ENCODE data around the gene LIMS1.
A peak's percentile ranks its signal among the peaks of the same experiment; 100 is the strongest.

Gene LIMS1

DNA sequence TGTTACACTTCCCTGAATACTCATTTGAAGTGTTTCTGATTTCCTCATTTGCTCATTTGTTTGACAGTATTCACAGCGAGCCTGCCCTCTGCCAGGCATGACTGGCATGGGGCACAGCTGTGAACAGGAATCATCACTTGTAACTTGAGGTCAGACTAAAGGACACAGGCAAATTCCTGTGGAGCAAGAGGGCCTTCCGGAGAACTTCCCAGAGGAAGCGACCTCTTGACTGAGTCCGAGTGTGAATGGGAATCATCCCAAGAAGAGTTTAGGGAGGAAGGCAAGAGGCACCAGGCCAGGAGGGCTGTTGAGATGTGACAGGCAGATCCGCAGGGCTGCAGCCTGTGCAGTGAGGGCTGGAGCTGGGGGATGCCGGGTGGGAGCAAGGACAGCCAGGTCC, 45.4 kb downstream of the LIMS1 start:
- Histone ChIP-seq H3K27ac (ENCODE audit: low read depth, low read length) (no peak overlapping the region), H2BK5ac (ENCODE audit: low read length) (no peak overlapping the region), H2BK120ac (ENCODE audit: low read depth, low read length) (no peak overlapping the region), H3K4me3 (ENCODE audit: low read length) (no peak overlapping the region), H2BK15ac (replicated peaks; ENCODE audit: low read depth) (no peak overlapping the region), H3K79me2 (ENCODE audit: control insufficient read depth, insufficient read depth, low read length) (peaks cover 16% of the 10 kb centered on the region), H4K8ac (ENCODE audit: low read depth, low read length) (no peak overlapping the region), H3K27me3 (ENCODE audit: insufficient read depth, low read length, poor library complexity) (no peaks in the 10 kb centered on the region), H3K36me3 (ENCODE audit: control insufficient read depth, insufficient read depth, low read length) (no peaks in the 10 kb centered on the region), H3K79me1 (ENCODE audit: low read length) (peaks cover 16% of the 10 kb centered on the region), H2AK5ac (ENCODE audit: low read length) (no peak overlapping the region), H3K23ac (ENCODE audit: low read length) (no peak overlapping the region), H3K56ac (ENCODE audit: low read length) (no peak overlapping the region), H3K4ac (ENCODE audit: low read depth, low read length) (no peak overlapping the region), H3K4me2 (ENCODE audit: low read length) (no peak overlapping the region), H4K5ac (ENCODE audit: low read length) (no peak overlapping the region), H3K9ac (ENCODE audit: low read length) (no peak overlapping the region), H3K18ac (ENCODE audit: low read length) (no peak overlapping the region), H3K4me1 (ENCODE audit: control insufficient read depth, low read depth, low read length) (peaks cover 2% of the 10 kb centered on the region)
- no CpG with 5 or more reads among the region's 6 CpGs for WGBS (ENCODE audit: extremely low coverage, insufficient coverage, low lambda C conversion rate)
- no peak for DNase-seq

DNA sequence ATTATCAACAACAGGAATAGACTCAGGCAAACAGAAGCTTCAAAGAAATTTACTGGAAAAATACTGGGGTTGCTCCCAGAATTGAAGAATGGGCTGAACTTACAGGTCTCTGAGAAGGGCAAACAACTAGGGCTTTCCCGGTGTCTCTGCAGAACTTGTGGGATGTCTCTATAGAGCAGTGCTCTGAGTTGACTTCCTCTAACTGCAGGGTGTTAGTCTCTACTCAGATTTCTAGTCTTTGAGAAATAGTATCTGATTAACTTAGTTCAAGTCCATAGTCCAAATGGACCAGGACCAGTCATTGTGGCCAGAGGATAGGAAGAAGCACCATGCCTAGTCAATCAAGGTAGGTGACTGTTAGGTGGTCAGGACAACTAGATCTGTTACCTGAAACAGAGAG, 45.8 kb downstream of the LIMS1 start:
- Histone ChIP-seq H3K9ac (ENCODE audit: low read length) (no peak overlapping the region), H3K79me2 (ENCODE audit: control insufficient read depth, insufficient read depth, low read length) (peaks cover 16% of the 10 kb centered on the region), H2BK5ac (ENCODE audit: low read length) (no peak overlapping the region), H4K8ac (ENCODE audit: low read depth, low read length) (no peak overlapping the region), H3K4me1 (ENCODE audit: control insufficient read depth, low read depth, low read length) (peaks cover 2% of the 10 kb centered on the region), H3K36me3 (ENCODE audit: control insufficient read depth, insufficient read depth, low read length) (no peaks in the 10 kb centered on the region), H4K5ac (ENCODE audit: low read length) (no peak overlapping the region), H2BK120ac (ENCODE audit: low read depth, low read length) (no peak overlapping the region), H3K23ac (ENCODE audit: low read length) (no peak overlapping the region), H3K4me3 (ENCODE audit: low read length) (no peak overlapping the region), H3K4me2 (ENCODE audit: low read length) (no peak overlapping the region), H2AK5ac (ENCODE audit: low read length) (no peak overlapping the region), H3K4ac (ENCODE audit: low read depth, low read length) (no peak overlapping the region), H3K27me3 (ENCODE audit: insufficient read depth, low read length, poor library complexity) (no peaks in the 10 kb centered on the region), H3K27ac (ENCODE audit: low read depth, low read length) (no peak overlapping the region), H3K56ac (ENCODE audit: low read length) (no peak overlapping the region), H3K18ac (ENCODE audit: low read length) (no peak overlapping the region), H2BK15ac (replicated peaks; ENCODE audit: low read depth) (no peak overlapping the region), H3K79me1 (ENCODE audit: low read length) (peaks cover 16% of the 10 kb centered on the region)
- no CpG with 5 or more reads among the region's 1 CpG for WGBS (ENCODE audit: extremely low coverage, insufficient coverage, low lambda C conversion rate)
- DNase-seq: no peak

- no peaks in the 10 kb centered on the region for H3K27me3 ChIP-seq (ENCODE audit: insufficient read depth, low read length, poor library complexity)
- no peak overlapping the region for H2BK5ac ChIP-seq (ENCODE audit: low read length)
- peaks cover 16% of the 10 kb centered on the region for H3K79me1 ChIP-seq (ENCODE audit: low read length)
- H3K36me3 ChIP-seq (ENCODE audit: control insufficient read depth, insufficient read depth, low read length): no peaks in the 10 kb centered on the region
- no peak overlapping the region for H2AK5ac ChIP-seq (ENCODE audit: low read length)
- H2BK120ac ChIP-seq (ENCODE audit: low read depth, low read length): no peak overlapping the region
- H3K27ac ChIP-seq (ENCODE audit: low read depth, low read length): no peak overlapping the region
- no peak overlapping the region for H3K4me2 ChIP-seq (ENCODE audit: low read length)
- no peak overlapping the region for H3K4ac ChIP-seq (ENCODE audit: low read depth, low read length)
- H4K5ac ChIP-seq (ENCODE audit: low read length): no peak overlapping the region
- peaks cover 17% of the 10 kb centered on the region for H3K79me2 ChIP-seq (ENCODE audit: control insufficient read depth, insufficient read depth, low read length)
- H4K8ac ChIP-seq (ENCODE audit: low read depth, low read length): no peak overlapping the region
- peak; percentile 90 for DNase-seq
- no peak overlapping the region for H3K18ac ChIP-seq (ENCODE audit: low read length)
- no peak overlapping the region for H2BK15ac ChIP-seq (replicated peaks; ENCODE audit: low read depth)
- H3K4me3 ChIP-seq (ENCODE audit: low read length): no peak overlapping the region
- H3K23ac ChIP-seq (ENCODE audit: low read length): no peak overlapping the region
- peaks cover 3% of the 10 kb centered on the region for H3K4me1 ChIP-seq (ENCODE audit: control insufficient read depth, low read depth, low read length)
- H3K9ac ChIP-seq (ENCODE audit: low read length): no peak overlapping the region
- no peak overlapping the region for H3K56ac ChIP-seq (ENCODE audit: low read length)
- WGBS (ENCODE audit: extremely low coverage, insufficient coverage, low lambda C conversion rate): no CpG with 5 or more reads among the region's 4 CpGs
Measured at GRCh38 chr2:108583903-108584520, 49.7 kb downstream of the LIMS1 start.

DNA sequence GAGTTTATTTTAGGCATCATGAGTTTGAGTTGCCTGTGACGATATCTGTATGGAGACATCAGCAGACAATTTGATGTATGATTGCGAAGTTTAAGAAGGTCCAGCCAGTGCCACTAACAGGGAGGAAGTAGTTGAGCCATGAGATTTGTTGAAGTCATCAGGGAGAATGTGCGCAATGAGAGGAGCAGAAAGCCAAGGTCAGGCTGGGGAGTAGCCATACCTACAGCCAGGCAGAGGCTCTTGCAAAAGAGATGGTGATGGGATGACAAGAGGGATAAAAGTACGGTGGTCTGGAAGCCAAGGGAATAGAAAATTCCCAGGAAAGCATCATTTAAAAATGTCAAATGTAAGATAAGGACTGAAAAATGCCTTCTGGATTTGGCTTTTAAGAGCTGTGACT, 51.2 kb downstream of the LIMS1 start:
- no peak for DNase-seq
- no CpG with 5 or more reads among the region's 4 CpGs for WGBS (ENCODE audit: extremely low coverage, insufficient coverage, low lambda C conversion rate)
- Histone ChIP-seq H2BK120ac (ENCODE audit: low read depth, low read length) (no peak overlapping the region), H3K9ac (ENCODE audit: low read length) (no peak overlapping the region), H3K79me1 (ENCODE audit: low read length) (peaks cover 12% of the 10 kb centered on the region), H4K5ac (ENCODE audit: low read length) (no peak overlapping the region), H3K4me1 (ENCODE audit: control insufficient read depth, low read depth, low read length) (peaks cover 3% of the 10 kb centered on the region), H3K4ac (ENCODE audit: low read depth, low read length) (no peak overlapping the region), H2BK15ac (replicated peaks; ENCODE audit: low read depth) (no peak overlapping the region), H2AK5ac (ENCODE audit: low read length) (no peak overlapping the region), H3K56ac (ENCODE audit: low read length) (no peak overlapping the region), H3K4me2 (ENCODE audit: low read length) (no peak overlapping the region), H3K18ac (ENCODE audit: low read length) (no peak overlapping the region), H3K36me3 (ENCODE audit: control insufficient read depth, insufficient read depth, low read length) (no peaks in the 10 kb centered on the region), H3K23ac (ENCODE audit: low read length) (no peak overlapping the region), H2BK5ac (ENCODE audit: low read length) (no peak overlapping the region), H4K8ac (ENCODE audit: low read depth, low read length) (no peak overlapping the region), H3K4me3 (ENCODE audit: low read length) (no peak overlapping the region), H3K27ac (ENCODE audit: low read depth, low read length) (no peak overlapping the region), H3K79me2 (ENCODE audit: control insufficient read depth, insufficient read depth, low read length) (peaks cover 13% of the 10 kb centered on the region), H3K27me3 (ENCODE audit: insufficient read depth, low read length, poor library complexity) (no peaks in the 10 kb centered on the region)

GRCh38 chr2:108586116-108586515, 51.8 kb downstream of the LIMS1 start:
- no peak overlapping the region for H3K4me2 ChIP-seq (ENCODE audit: low read length)
- no peaks in the 10 kb centered on the region for H3K36me3 ChIP-seq (ENCODE audit: control insufficient read depth, insufficient read depth, low read length)
- no peak overlapping the region for H3K18ac ChIP-seq (ENCODE audit: low read length)
- H3K4ac ChIP-seq (ENCODE audit: low read depth, low read length): no peak overlapping the region
- H4K8ac ChIP-seq (ENCODE audit: low read depth, low read length): no peak overlapping the region
- no peak overlapping the region for H2BK5ac ChIP-seq (ENCODE audit: low read length)
- H3K9ac ChIP-seq (ENCODE audit: low read length): no peak overlapping the region
- no CpG with 5 or more reads among the region's 7 CpGs for WGBS (ENCODE audit: extremely low coverage, insufficient coverage, low lambda C conversion rate)
- no peak overlapping the region for H3K56ac ChIP-seq (ENCODE audit: low read length)
- no peak overlapping the region for H4K5ac ChIP-seq (ENCODE audit: low read length)
- peaks cover 19% of the 10 kb centered on the region for H3K79me2 ChIP-seq (ENCODE audit: control insufficient read depth, insufficient read depth, low read length)
- H3K27me3 ChIP-seq (ENCODE audit: insufficient read depth, low read length, poor library complexity): no peaks in the 10 kb centered on the region
- no peak overlapping the region for H2BK120ac ChIP-seq (ENCODE audit: low read depth, low read length)
- H2BK15ac ChIP-seq (replicated peaks; ENCODE audit: low read depth): no peak overlapping the region
- no peak for DNase-seq
- H3K4me3 ChIP-seq (ENCODE audit: low read length): no peak overlapping the region
- peaks cover 3% of the 10 kb centered on the region for H3K4me1 ChIP-seq (ENCODE audit: control insufficient read depth, low read depth, low read length)
- no peak overlapping the region for H3K27ac ChIP-seq (ENCODE audit: low read depth, low read length)
- no peak overlapping the region for H3K23ac ChIP-seq (ENCODE audit: low read length)
- H3K79me1 ChIP-seq (ENCODE audit: low read length): peaks cover 16% of the 10 kb centered on the region
- H2AK5ac ChIP-seq (ENCODE audit: low read length): no peak overlapping the region

DNA sequence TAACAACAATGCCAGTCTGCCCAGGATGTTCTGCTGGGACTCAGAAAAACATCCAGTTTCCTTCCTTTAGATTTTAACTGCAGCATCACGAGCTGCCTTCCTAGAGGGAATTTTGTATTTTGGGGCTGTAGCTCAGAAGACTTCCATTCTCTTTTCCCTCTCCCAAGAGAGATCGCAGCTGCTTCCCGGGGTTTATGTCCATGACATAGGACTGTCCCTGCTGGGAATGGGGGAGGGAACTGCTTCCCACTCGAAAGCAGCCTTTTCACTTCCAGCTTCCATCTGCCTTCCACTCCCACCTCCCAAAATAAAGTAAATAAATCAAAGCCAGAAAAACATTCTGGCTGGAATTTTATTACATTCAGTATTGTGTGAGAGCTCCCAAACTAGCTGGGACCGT, 52.4 kb downstream of the LIMS1 start:
- no peak overlapping the region for H3K9ac ChIP-seq (ENCODE audit: low read length)
- no peak overlapping the region for H3K27ac ChIP-seq (ENCODE audit: low read depth, low read length)
- no peak overlapping the region for H2AK5ac ChIP-seq (ENCODE audit: low read length)
- WGBS (ENCODE audit: extremely low coverage, insufficient coverage, low lambda C conversion rate): no CpG with 5 or more reads among the region's 5 CpGs
- H3K4me3 ChIP-seq (ENCODE audit: low read length): no peak overlapping the region
- H3K79me1 ChIP-seq (ENCODE audit: low read length): peaks cover 16% of the 10 kb centered on the region
- no peak overlapping the region for H2BK5ac ChIP-seq (ENCODE audit: low read length)
- H3K23ac ChIP-seq (ENCODE audit: low read length): no peak overlapping the region
- H3K79me2 ChIP-seq (ENCODE audit: control insufficient read depth, insufficient read depth, low read length): peaks cover 20% of the 10 kb centered on the region
- no peaks in the 10 kb centered on the region for H3K36me3 ChIP-seq (ENCODE audit: control insufficient read depth, insufficient read depth, low read length)
- no peak for DNase-seq
- no peak overlapping the region for H2BK15ac ChIP-seq (replicated peaks; ENCODE audit: low read depth)
- peaks cover 3% of the 10 kb centered on the region for H3K4me1 ChIP-seq (ENCODE audit: control insufficient read depth, low read depth, low read length)
- H3K4ac ChIP-seq (ENCODE audit: low read depth, low read length): no peak overlapping the region
- peak overlapping the region; percentile 28 for H3K56ac ChIP-seq (ENCODE audit: low read length)
- no peak overlapping the region for H4K5ac ChIP-seq (ENCODE audit: low read length)
- H2BK120ac ChIP-seq (ENCODE audit: low read depth, low read length): no peak overlapping the region
- no peaks in the 10 kb centered on the region for H3K27me3 ChIP-seq (ENCODE audit: insufficient read depth, low read length, poor library complexity)
- H3K18ac ChIP-seq (ENCODE audit: low read length): no peak overlapping the region
- H3K4me2 ChIP-seq (ENCODE audit: low read length): no peak overlapping the region
- H4K8ac ChIP-seq (ENCODE audit: low read depth, low read length): no peak overlapping the region
